Pancreas (tissue), 10 donors: ENCODE results near the gene OTOG. TPM values are rescaled to one million over a fixed set of nuclear protein-coding genes. Genes with fewer than 3 reads are reported as not detected.

ENCODE experiments used
- ATAC-seq, 4 donors: fragments of 200-7000 bp; cut with Tn5 transposase; one replicate each; pipeline versions ENCODE4 v1.8.0 to v1.9.1; 2020; ENCODE audit warnings: mild to moderate bottlenecking in 4 of 4, moderate library complexity in 4 of 4
- DNase-seq, 6 donors: peaks; one replicate each; pipeline ENCODE4 v3.0.0-alpha.2; 2020
- FAIRE-seq: peaks from 2 replicates; lab custom pipeline; 2012; peaks lifted over from hg19 to GRCh38; lab: Jason Lieb, UNC
- H3K27ac ChIP-seq, 4 donors: fragments of 200-600 bp; sonication (generic); 1 replicate in 3 of 4; 2 replicates in 1 of 4; pipeline versions ENCODE4 v1.5.0 to v1.8.0; 2020
- H3K27me3 ChIP-seq, 4 donors: fragments of 200-600 bp; one replicate each; pipeline ENCODE4 v1.8.0; 2021
- H3K36me3 ChIP-seq, 3 donors: fragments of 200-600 bp; sonication (generic) in 1 of 3; one replicate each; pipeline versions ENCODE4 v1.5.0 to v1.8.0; 2020 to 2021
- H3K4me1 ChIP-seq, 3 donors: fragments of 200-600 bp; one replicate each; pipeline ENCODE4 v1.8.0; 2021
- H3K4me3 ChIP-seq, 4 donors: fragments of 200-600 bp; sonication (generic) in 2 of 4; one replicate each; pipeline versions ENCODE4 v1.5.0 to v1.8.0; 2020 to 2021
- H3K9me3 ChIP-seq, 4 donors: fragments of 200-600 bp; one replicate each; pipeline ENCODE4 v1.8.0; 2021
- WGBS, 2 donors: extraction: QIAGEN DNeasy Blood & Tissue Kit; methylation state at CpG; one replicate each; pipeline ENCODE4 v1.1.7; 2013; 5-methylcytosine and 5-hydroxymethylcytosine counted together
- intact Hi-C, 3 donors: fragments of 100-400 bp; cut with DNase I; formaldehyde crosslinking; loops; one replicate each; pipeline versions ENCODE4 v1.11.1 to v1.14.2; 2022
- polyA plus RNA-seq, 2 donors: library from polyadenylated mRNA; stranded (reverse); fragments of 200-250 nt; gene quantifications; one replicate each; pipeline ENCODE4 v1.2.3, GENCODE V29; 2013
- total RNA-seq, 6 donors: library from RNA; stranded (reverse); fragmentation: NEBNext Ultra II Directional in 4 of 6; extraction: Animal tissue kit (Norgen Biotek cat#: 25700) in 4 of 6; gene quantifications; one replicate each; pipeline versions ENCODE4 v1.2.1 to v1.2.4, GENCODE V29; 2021 to 2023
- TF ChIP-seq, protein P1 (sequence below), 4 donors: fragments of 200-600 bp; sonication (generic) in 3 of 4; IDR thresholded peaks; one replicate each; pipeline versions ENCODE4 v1.5.0 to v1.8.0; 2021; ENCODE audit warnings: antibody characterized with exemption in 4 of 4
- donor health status: healthy with polysubstance abuse.
- donor health status: DM: no; HTN: no; CAD: no; lungs with moderate emphysema.
- donor health status: DM: no; HTN: no; CAD: no.
- donor health status: control.
- donor health status: control.
- donor health status: Bipolar disorder and iron deficiency.
- donor health status: DM: yes; HTN: yes; CAD: no.
- donor health status: DM: no; HTN: no; CAD: no.
- donor health status: DM: no; HTN: no; CAD: no.
- donor health status: DM: yes; HTN: yes; CAD: no.

The OTOG gene
- total and polyA plus RNA-seq, 8 donors = not detected

GRCh38 chr11:17512101-17512500 lies 35.0 kb upstream of the OTOG start:
- no peaks in the 10 kb centered on the region for H3K36me3 ChIP-seq
- 20 to 36% methylated on average over 2 of the region's 2 CpGs for WGBS, 2 donors
- TF ChIP-seq, protein P1, sequence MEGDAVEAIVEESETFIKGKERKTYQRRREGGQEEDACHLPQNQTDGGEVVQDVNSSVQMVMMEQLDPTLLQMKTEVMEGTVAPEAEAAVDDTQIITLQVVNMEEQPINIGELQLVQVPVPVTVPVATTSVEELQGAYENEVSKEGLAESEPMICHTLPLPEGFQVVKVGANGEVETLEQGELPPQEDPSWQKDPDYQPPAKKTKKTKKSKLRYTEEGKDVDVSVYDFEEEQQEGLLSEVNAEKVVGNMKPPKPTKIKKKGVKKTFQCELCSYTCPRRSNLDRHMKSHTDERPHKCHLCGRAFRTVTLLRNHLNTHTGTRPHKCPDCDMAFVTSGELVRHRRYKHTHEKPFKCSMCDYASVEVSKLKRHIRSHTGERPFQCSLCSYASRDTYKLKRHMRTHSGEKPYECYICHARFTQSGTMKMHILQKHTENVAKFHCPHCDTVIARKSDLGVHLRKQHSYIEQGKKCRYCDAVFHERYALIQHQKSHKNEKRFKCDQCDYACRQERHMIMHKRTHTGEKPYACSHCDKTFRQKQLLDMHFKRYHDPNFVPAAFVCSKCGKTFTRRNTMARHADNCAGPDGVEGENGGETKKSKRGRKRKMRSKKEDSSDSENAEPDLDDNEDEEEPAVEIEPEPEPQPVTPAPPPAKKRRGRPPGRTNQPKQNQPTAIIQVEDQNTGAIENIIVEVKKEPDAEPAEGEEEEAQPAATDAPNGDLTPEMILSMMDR (IDR thresholded peaks at IDR 0.05) = no peak
- intact Hi-C loops = no loop called here
- no peak overlapping the region for H3K4me3 ChIP-seq
- H3K4me1 ChIP-seq = no peaks in the 10 kb centered on the region
- H3K9me3 ChIP-seq = no peaks in the 10 kb centered on the region
- DNase-seq (no peak), ATAC-seq (no peak), FAIRE-seq (no peak)
- no peaks in the 10 kb centered on the region for H3K27me3 ChIP-seq
- H3K27ac ChIP-seq = no peak overlapping the region

GRCh38 chr11:17513853-17514252 lies 33.2 kb upstream of the OTOG start:
- DNase-seq = no peak
- TF ChIP-seq, protein P1 (IDR thresholded peaks at IDR 0.05) = no peak
- WGBS, 2 donors = 77 to 80% methylated on average over 1 of the region's 1 CpG
- no peak for FAIRE-seq
- Histone ChIP-seq H3K36me3 (no peaks in the 10 kb centered on the region), H3K4me3 (no peak overlapping the region), H3K9me3 (no peaks in the 10 kb centered on the region), H3K4me1 (no peaks in the 10 kb centered on the region), H3K27ac (no peak overlapping the region), H3K27me3 (no peaks in the 10 kb centered on the region)
- intact Hi-C loops = no loop called here
- ATAC-seq = no peak

DNA sequence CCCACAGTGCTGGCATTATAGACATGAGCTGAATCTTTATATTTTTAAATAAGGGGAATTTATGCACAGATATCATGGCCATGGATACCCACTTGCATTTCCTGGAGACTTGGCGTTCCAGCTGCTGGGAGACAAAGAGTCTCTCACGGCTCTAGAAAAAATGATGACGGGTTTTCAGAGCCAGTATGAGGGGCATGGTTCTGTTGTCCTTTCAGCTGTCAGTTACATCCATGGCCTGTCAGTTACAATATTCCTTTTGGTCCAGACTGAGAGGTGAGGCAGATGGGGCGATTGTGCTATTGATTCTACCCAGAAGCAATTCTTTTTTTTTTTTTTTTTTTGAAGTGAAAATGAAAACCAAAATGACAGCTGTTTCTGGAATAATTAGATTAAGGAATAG lies 32.6 kb upstream of the OTOG start:
- Histone ChIP-seq H3K27me3 (no peaks in the 10 kb centered on the region), H3K4me3 (no peak overlapping the region), H3K27ac (no peak overlapping the region), H3K9me3 (no peaks in the 10 kb centered on the region), H3K36me3 (no peaks in the 10 kb centered on the region), H3K4me1 (no peaks in the 10 kb centered on the region)
- FAIRE-seq (no peak), DNase-seq (no peak), ATAC-seq (no peak)
- TF ChIP-seq, protein P1 (IDR thresholded peaks at IDR 0.05) = no peak
- intact Hi-C loops = no loop called here
- WGBS, 2 donors = 76 to 80% methylated on average over 4 of the region's 4 CpGs

DNA sequence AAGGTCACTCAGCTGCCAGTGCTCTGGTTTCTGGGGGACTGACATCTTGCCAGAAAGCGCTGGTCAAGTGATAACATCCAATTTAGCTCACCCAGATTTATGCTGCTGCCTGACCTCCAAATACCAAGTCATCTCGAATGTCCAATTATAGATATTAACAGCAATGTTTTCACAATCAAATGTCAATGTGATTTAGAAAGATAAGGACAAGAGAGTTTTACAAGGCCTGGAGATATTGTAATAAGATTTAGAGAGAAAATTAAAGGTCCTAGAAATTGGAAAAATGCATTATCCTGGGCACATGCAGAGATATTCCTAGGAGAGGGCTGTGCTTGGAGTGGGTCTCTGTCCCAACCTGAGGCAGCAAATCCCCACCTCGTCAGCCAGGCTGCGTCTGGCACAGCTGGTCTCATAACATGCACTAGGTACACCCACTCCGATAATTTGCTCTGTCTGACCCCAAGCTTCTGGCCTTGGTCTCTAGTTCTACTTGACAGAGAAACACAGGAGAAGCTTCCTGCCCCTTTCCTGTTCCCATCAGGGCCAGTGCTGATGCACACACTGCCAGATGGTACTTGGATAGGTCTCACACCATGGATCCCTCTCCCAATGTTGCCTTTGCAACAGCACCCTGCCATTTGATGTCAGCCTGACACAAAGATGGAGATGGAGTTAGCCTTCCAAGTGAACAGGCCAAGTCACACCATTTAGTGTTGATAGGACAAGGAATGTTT lies 31.4 kb upstream of the OTOG start:
- no peaks in the 10 kb centered on the region for H3K27me3 ChIP-seq
- no peak for FAIRE-seq

More for the DNA sequence above, 31.4 kb upstream of the OTOG start:
- no peak for DNase-seq
- H3K36me3 ChIP-seq = no peaks in the 10 kb centered on the region
- WGBS, 2 donors = 67 to 68% methylated on average over 5 of the region's 5 CpGs
- ATAC-seq = no peak
- no peak overlapping the region for H3K4me3 ChIP-seq
- intact Hi-C loops = no loop called here
- no peaks in the 10 kb centered on the region for H3K4me1 ChIP-seq
- TF ChIP-seq, protein P1 (IDR thresholded peaks at IDR 0.05) = no peak
- H3K27ac ChIP-seq = no peak overlapping the region
- no peaks in the 10 kb centered on the region for H3K9me3 ChIP-seq
